Mucosa of rectum (tissue), 2 donors: ENCODE measurements around the gene VWA5B1.

Experiments used
- H3K27ac ChIP-seq, 2 donors: one replicate each; pipeline ENCODE4 v1.7.0; 2013; ENCODE audit warnings: inconsistent platforms in 2 of 2, low read depth in 2 of 2, low read length in 2 of 2
- H3K27me3 ChIP-seq, 2 donors: one replicate each; pipeline ENCODE4 v1.7.0; 2013; ENCODE audit warnings: low read length in 2 of 2; ENCODE audit not compliant: control insufficient read depth in 2 of 2, insufficient read depth in 2 of 2
- H3K36me3 ChIP-seq, 2 donors: one replicate each; pipeline ENCODE4 v1.7.0; 2013; ENCODE audit warnings: low read length in 2 of 2; ENCODE audit not compliant: control insufficient read depth in 2 of 2, insufficient read depth in 2 of 2
- H3K4me1 ChIP-seq, 2 donors: one replicate each; pipeline ENCODE4 v1.7.0; 2013; ENCODE audit warnings: low read length in 2 of 2, mild to moderate bottlenecking in 1 of 2; ENCODE audit not compliant: control insufficient read depth in 2 of 2, insufficient read depth in 2 of 2
- H3K4me3 ChIP-seq, 2 donors: one replicate each; pipeline ENCODE4 v1.7.0; 2013; ENCODE audit warnings: low read length in 2 of 2
- H3K9ac ChIP-seq, 2 donors: one replicate each; pipeline ENCODE4 v1.7.0; 2013; ENCODE audit warnings: low read length in 2 of 2, low read depth in 1 of 2, mild to moderate bottlenecking in 1 of 2
- H3K9me3 ChIP-seq, 2 donors: one replicate each; pipeline ENCODE4 v1.7.0; 2013; ENCODE audit warnings: low read length in 2 of 2; ENCODE audit not compliant: control insufficient read depth in 2 of 2
- donor health status: healthy.
- donor health status: Normal muscosa, but diverticular disease.

VWA5B1 gene

GRCh38 chr1:20290624-20291597, at the start of gene VWA5B1:
Gene VWA5B1, plus strand, starts transcription at chr1:20290875. Its CDS starts 19,727 bp downstream, at chr1:20310602.
- Histone ChIP-seq H3K27me3 (peaks cover 4 to 5% of the 10 kb centered on the region in 2 donors), H3K27ac (no peak within 1 kb of the TSS), H3K4me3 (peak within 1 kb of the TSS; percentile 26 to 37), H3K9ac (peak within 1 kb of the TSS in 1 of 2 donors; percentile 4), H3K4me1 (peaks cover 0 to 4% of the 10 kb centered on the region in 2 donors), H3K36me3 (no peaks in the 10 kb centered on the region), H3K9me3 (no peaks in the 10 kb centered on the region)

GRCh38 chr1:20242890-20243479, 47.7 kb upstream of the VWA5B1 start:
- Histone ChIP-seq H3K9ac (no peak overlapping the region), H3K27ac (no peak overlapping the region), H3K36me3 (no peaks in the 10 kb centered on the region), H3K9me3 (no peaks in the 10 kb centered on the region), H3K4me3 (no peak overlapping the region), H3K4me1 (peaks cover 0 to 4% of the 10 kb centered on the region in 2 donors), H3K27me3 (peaks cover 0 to 5% of the 10 kb centered on the region in 2 donors)

GRCh38 chr1:20248971-20249612, 41.6 kb upstream of the VWA5B1 start:
- Histone ChIP-seq H3K36me3 (no peaks in the 10 kb centered on the region), H3K9me3 (no peaks in the 10 kb centered on the region), H3K27ac (peak overlapping the region; percentile 90 to 97), H3K4me1 (peaks cover 19 to 36% of the 10 kb centered on the region in 2 donors), H3K27me3 (peaks cover 0 to 2% of the 10 kb centered on the region in 2 donors), H3K9ac (peak overlapping the region; percentile 26 to 57), H3K4me3 (no peak overlapping the region)

GRCh38 chr1:20250340-20250989, 40.2 kb upstream of the VWA5B1 start:
- H3K4me3 ChIP-seq: peak overlapping the region; percentile 16 to 38
- H3K27ac ChIP-seq: peak overlapping the region; percentile 90 to 97
- peak overlapping the region; percentile 56 to 57 for H3K9ac ChIP-seq
- no peaks in the 10 kb centered on the region for H3K27me3 ChIP-seq
- no peaks in the 10 kb centered on the region for H3K9me3 ChIP-seq
- peaks cover 22 to 39% of the 10 kb centered on the region in 2 donors for H3K4me1 ChIP-seq
- H3K36me3 ChIP-seq: no peaks in the 10 kb centered on the region

- Histone ChIP-seq H3K27me3 (no peaks in the 10 kb centered on the region), H3K4me3 (no peak overlapping the region), H3K4me1 (peaks cover 28 to 49% of the 10 kb centered on the region in 2 donors), H3K27ac (peak overlapping the region; percentile 8 to 90), H3K36me3 (no peaks in the 10 kb centered on the region), H3K9ac (no peak overlapping the region), H3K9me3 (no peaks in the 10 kb centered on the region)
Observed at GRCh38 chr1:20252587-20252986, 38.1 kb upstream of the VWA5B1 start.

- H3K9ac ChIP-seq: peak overlapping the region in 1 of 2 donors; percentile 15
- peak overlapping the region; percentile 6 to 29 for H3K4me3 ChIP-seq
- H3K9me3 ChIP-seq: no peaks in the 10 kb centered on the region
- H3K36me3 ChIP-seq: no peaks in the 10 kb centered on the region
- peaks cover 15 to 29% of the 10 kb centered on the region in 2 donors for H3K4me1 ChIP-seq
- H3K27ac ChIP-seq: peak overlapping the region; percentile 81 to 89
- no peaks in the 10 kb centered on the region for H3K27me3 ChIP-seq
Observed at GRCh38 chr1:20255666-20256065, 35.0 kb upstream of the VWA5B1 start.

GRCh38 chr1:20259646-20260045, 31.0 kb upstream of the VWA5B1 start:
- H3K9me3 ChIP-seq: no peaks in the 10 kb centered on the region
- no peak overlapping the region for H3K27ac ChIP-seq

GRCh38 chr1:20261095-20261494, 29.6 kb upstream of the VWA5B1 start:
- Histone ChIP-seq H3K27me3 (no peaks in the 10 kb centered on the region), H3K36me3 (no peaks in the 10 kb centered on the region), H3K4me3 (no peak overlapping the region), H3K27ac (no peak overlapping the region), H3K9me3 (no peaks in the 10 kb centered on the region), H3K9ac (no peak overlapping the region), H3K4me1 (peaks cover 7 to 12% of the 10 kb centered on the region in 2 donors)

More at GRCh38 chr1:20259646-20260045, 31.0 kb upstream of the VWA5B1 start:
- Histone ChIP-seq H3K4me1 (peaks cover 9 to 16% of the 10 kb centered on the region in 2 donors), H3K27me3 (no peaks in the 10 kb centered on the region), H3K9ac (no peak overlapping the region), H3K36me3 (no peaks in the 10 kb centered on the region), H3K4me3 (no peak overlapping the region)

GRCh38 chr1:20262810-20263534, 27.7 kb upstream of the VWA5B1 start:
- no peaks in the 10 kb centered on the region for H3K9me3 ChIP-seq
- H3K27ac ChIP-seq: no peak overlapping the region
- H3K27me3 ChIP-seq: no peaks in the 10 kb centered on the region
- no peak overlapping the region for H3K4me3 ChIP-seq
- H3K4me1 ChIP-seq: peaks cover 6 to 7% of the 10 kb centered on the region in 2 donors
- no peaks in the 10 kb centered on the region for H3K36me3 ChIP-seq
- no peak overlapping the region for H3K9ac ChIP-seq
